ENCODE measurements around the gene C11orf24. TPM values are rescaled to one million over a fixed set of nuclear protein-coding genes. Genes with fewer than 3 reads are reported as not detected.

The C11orf24 gene
- total and polyA plus RNA-seq, 9 donors: 14.7 to 47.3 (median 31.8) TPM

- Histone ChIP-seq H3K4me1 (ENCODE audit: insufficient read depth) (no peaks in the 10 kb centered on the region), H3K27ac (no peak overlapping the region), H3K27me3 (no peaks in the 10 kb centered on the region), H3K9me3 (no peaks in the 10 kb centered on the region), H3K36me3 (no peaks in the 10 kb centered on the region), H3K4me3 (no peak overlapping the region)
- TF ChIP-seq POLR2A (IDR thresholded peaks at IDR 0.05): no peak
- TF ChIP-seq, protein P1, sequence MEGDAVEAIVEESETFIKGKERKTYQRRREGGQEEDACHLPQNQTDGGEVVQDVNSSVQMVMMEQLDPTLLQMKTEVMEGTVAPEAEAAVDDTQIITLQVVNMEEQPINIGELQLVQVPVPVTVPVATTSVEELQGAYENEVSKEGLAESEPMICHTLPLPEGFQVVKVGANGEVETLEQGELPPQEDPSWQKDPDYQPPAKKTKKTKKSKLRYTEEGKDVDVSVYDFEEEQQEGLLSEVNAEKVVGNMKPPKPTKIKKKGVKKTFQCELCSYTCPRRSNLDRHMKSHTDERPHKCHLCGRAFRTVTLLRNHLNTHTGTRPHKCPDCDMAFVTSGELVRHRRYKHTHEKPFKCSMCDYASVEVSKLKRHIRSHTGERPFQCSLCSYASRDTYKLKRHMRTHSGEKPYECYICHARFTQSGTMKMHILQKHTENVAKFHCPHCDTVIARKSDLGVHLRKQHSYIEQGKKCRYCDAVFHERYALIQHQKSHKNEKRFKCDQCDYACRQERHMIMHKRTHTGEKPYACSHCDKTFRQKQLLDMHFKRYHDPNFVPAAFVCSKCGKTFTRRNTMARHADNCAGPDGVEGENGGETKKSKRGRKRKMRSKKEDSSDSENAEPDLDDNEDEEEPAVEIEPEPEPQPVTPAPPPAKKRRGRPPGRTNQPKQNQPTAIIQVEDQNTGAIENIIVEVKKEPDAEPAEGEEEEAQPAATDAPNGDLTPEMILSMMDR (IDR thresholded peaks at IDR 0.05): no peak
- no peak for TF ChIP-seq EP300 (IDR thresholded peaks at IDR 0.05)
- DNase-seq: no peak
- intact Hi-C loops (cut with DNase I): no loop called here
- 96 to 100% (median 98%) methylated on average over 2 of the region's 2 CpGs for WGBS, 3 donors
These were observed 29.2 kb downstream of the C11orf24 start for GRCh38 chr11:68242616-68243015.

GRCh38 chr11:68231621-68232020 is 40.2 kb downstream of the C11orf24 start:
- no peak overlapping the region for H3K4me3 ChIP-seq
- WGBS, 3 donors: 82 to 85% (median 82%) methylated on average over 7 of the region's 7 CpGs
- no peak for DNase-seq
- H3K27ac ChIP-seq: no peak overlapping the region
- no peaks in the 10 kb centered on the region for H3K4me1 ChIP-seq (ENCODE audit: insufficient read depth)
- no peaks in the 10 kb centered on the region for H3K36me3 ChIP-seq
- intact Hi-C loops (cut with DNase I): no loop called here
- no peaks in the 10 kb centered on the region for H3K27me3 ChIP-seq
- TF ChIP-seq POLR2A (IDR thresholded peaks at IDR 0.05) (no peak), EP300 (IDR thresholded peaks at IDR 0.05) (no peak)
- TF ChIP-seq, protein P1 (IDR thresholded peaks at IDR 0.05): no peak
- no peaks in the 10 kb centered on the region for H3K9me3 ChIP-seq

DNA sequence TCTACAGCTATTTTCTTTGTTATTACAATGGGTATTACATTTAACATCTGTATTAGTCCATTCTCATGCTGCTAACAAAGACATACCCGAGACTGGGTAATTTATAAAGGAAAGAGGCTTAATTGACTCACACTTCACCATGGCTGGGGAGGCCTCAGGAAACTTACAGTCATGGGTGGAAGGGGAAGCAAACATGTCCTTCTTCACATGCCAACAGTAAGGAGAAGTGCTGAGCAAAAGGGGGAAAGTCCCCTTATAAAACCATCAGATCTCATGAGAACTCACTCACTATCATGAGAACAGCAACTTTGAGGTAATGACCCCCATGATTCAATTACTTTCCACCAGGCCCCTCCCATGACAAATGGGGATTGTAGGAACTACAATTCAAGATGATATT is 42.2 kb downstream of the C11orf24 start:
- Histone ChIP-seq H3K27ac (no peak overlapping the region), H3K36me3 (no peaks in the 10 kb centered on the region), H3K9me3 (no peaks in the 10 kb centered on the region), H3K4me3 (no peak overlapping the region), H3K27me3 (no peaks in the 10 kb centered on the region), H3K4me1 (ENCODE audit: insufficient read depth) (no peaks in the 10 kb centered on the region)
- no peak for DNase-seq
- intact Hi-C loops (cut with DNase I): no loop called here
- no peak for TF ChIP-seq EP300 (IDR thresholded peaks at IDR 0.05)
- TF ChIP-seq, protein P1 (IDR thresholded peaks at IDR 0.05): no peak
- no peak for TF ChIP-seq POLR2A (IDR thresholded peaks at IDR 0.05)
- WGBS, 3 donors: 72 to 88% (median 73%) methylated on average over 1 of the region's 1 CpG

DNA sequence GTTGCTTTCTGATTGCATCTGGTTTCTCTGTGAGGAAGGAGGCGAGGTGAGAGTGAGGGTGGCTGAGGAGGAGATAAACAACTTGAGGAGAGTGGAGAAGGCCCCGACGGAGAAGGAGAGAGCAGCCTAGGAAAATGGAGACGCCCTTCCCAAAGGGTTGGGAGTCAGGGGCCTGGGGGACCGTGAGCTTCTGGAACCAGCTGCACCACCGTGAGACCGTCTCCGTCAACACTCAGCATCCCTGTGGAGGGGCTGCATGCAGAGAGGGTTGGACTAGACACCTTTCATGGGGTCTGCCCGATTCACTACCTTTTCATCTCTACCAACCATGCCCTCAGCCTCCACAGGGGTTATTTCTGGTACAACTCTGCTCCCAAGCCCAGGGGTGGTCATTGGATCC is 45.4 kb downstream of the C11orf24 start:
- intact Hi-C loops (cut with DNase I): no loop called here
- WGBS, 3 donors: 85 to 86% (median 86%) methylated on average over 9 of the region's 9 CpGs
- no peaks in the 10 kb centered on the region for H3K36me3 ChIP-seq
- no peak overlapping the region for H3K4me3 ChIP-seq
- no peaks in the 10 kb centered on the region for H3K9me3 ChIP-seq
- no peak overlapping the region for H3K27ac ChIP-seq
- H3K27me3 ChIP-seq: no peaks in the 10 kb centered on the region
- no peaks in the 10 kb centered on the region for H3K4me1 ChIP-seq (ENCODE audit: insufficient read depth)
- DNase-seq: no peak
- TF ChIP-seq EP300 (IDR thresholded peaks at IDR 0.05): no peak
- TF ChIP-seq, protein P1 (IDR thresholded peaks at IDR 0.05): no peak
- TF ChIP-seq POLR2A (IDR thresholded peaks at IDR 0.05): no peak
